HG03457 (cell line): ENCODE results near the gene NUP54.

Experiments
- ATAC-seq: cut with Tn5 transposase; IDR thresholded peaks from one replicate; pipeline ENCODE4 v1.9.1; 2021; ENCODE audit warnings: moderate number of reproducible peaks; ENCODE audit not compliant: unreplicated experiment

The NUP54 gene, protein sequence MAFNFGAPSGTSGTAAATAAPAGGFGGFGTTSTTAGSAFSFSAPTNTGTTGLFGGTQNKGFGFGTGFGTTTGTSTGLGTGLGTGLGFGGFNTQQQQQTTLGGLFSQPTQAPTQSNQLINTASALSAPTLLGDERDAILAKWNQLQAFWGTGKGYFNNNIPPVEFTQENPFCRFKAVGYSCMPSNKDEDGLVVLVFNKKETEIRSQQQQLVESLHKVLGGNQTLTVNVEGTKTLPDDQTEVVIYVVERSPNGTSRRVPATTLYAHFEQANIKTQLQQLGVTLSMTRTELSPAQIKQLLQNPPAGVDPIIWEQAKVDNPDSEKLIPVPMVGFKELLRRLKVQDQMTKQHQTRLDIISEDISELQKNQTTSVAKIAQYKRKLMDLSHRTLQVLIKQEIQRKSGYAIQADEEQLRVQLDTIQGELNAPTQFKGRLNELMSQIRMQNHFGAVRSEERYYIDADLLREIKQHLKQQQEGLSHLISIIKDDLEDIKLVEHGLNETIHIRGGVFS

DNA sequence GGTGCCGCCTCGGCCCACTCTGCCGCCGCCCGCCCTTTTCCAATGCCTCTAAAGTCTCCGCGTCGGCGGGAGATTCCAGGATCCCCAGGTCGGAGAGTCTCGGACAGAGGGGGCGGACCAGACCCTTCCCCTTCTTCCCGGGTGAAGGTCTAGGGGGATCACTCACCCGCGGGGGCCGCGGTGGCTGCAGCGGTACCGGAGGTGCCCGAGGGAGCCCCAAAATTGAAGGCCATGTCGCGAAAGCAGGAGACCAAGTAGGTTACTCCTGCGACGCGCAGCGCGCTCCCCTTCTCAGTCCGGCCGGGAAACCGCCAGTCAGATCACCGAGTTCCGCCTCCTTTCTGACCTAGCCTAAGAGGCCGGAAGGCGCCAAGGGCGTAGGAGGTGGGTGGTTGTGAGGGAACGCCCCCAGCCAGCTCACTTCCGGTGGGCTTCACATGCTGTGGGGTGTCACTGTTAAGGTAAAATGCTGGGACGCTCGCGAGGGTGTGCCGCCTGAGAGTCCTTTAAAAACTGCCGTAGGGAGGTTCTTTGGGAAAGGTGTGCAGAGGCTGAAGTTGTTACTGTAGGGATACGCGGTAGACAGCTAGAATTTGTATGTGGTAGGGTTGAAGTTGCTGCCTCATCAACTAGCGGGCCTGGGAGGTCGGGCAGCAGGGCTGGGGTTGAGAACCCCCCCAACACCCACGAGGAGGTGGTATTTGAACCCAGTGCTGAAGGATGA is at the start of gene NUP54:
Gene NUP54, minus strand, starts transcription at position 256 of the 724 bp plus-strand sequence. Its CDS starts 23 bp downstream, at position 233.
- ATAC-seq, result peak; percentile 98

DNA sequence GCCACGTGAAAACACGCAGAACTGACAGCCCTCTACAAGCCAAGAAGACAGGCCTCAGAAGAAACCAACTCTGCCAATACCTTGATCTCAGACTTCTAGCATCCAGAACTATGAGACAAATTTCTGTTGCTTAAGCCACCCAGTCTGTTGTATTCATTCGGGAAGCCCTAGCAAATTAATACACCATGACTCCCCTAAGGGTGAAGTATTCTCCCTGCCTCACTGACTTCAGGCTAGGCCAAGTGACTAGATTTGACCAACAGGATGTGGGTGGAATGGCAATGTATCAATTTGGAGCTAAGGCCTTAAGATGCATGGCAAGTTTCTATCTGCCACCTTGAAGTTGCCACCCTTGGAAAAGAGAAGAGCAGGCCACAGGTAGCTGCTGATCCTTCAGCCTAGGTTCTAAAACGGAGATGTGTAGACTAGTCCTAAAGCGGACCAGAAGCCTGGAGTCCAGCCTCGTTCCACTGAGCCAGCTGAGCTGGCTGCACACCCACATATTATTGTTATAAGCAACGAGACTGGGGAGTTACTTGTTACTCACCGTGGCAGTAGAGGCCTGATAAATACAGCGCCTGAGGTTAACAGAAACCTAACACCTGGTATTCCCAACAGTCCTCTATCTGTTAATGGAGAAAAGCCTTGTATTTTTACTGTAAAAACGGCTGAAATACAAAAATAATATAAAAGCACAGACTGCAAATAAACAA is 49.0 kb upstream of the NUP54 start:
- ATAC-seq, result no peak

DNA sequence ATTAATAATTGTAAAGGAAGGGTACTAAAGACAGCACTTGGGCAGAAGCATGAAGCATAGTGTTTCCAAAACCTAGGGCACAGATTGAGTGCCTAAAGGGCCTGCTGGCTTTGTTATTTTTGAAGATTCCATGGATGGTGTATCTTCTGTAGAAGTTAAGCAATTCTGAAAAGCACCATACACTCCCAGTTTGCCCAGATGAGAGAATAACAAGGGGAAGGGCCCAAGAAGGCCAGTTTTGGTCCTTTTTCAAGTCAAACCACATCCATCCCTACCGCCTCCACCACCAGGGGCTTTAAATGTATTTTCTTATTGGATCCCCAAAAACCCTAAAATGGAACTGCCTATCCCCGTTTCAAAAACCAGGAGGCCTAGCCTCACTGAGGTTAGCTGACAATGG is 48.2 kb upstream of the NUP54 start:
- ATAC-seq, result no peak

DNA sequence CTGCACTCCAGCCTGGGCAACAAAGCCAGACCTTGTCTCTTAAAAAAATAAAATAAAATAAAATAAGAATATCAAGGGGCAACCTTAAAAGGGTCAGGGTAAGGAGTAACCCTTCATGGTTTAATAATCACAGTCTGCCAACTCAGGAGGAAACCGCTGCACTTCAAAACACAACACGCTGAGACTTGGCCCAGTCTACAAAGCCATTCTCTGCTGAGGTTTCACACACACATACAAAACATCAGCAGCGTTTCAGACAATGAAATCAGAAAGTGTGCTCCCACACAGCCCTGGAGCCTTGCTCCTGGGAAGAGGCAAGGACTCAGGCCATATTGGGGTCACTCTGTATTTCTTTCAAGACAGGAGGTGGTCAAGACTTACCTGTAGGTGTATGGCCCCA is 47.1 kb upstream of the NUP54 start:
- ATAC-seq, result no peak

DNA sequence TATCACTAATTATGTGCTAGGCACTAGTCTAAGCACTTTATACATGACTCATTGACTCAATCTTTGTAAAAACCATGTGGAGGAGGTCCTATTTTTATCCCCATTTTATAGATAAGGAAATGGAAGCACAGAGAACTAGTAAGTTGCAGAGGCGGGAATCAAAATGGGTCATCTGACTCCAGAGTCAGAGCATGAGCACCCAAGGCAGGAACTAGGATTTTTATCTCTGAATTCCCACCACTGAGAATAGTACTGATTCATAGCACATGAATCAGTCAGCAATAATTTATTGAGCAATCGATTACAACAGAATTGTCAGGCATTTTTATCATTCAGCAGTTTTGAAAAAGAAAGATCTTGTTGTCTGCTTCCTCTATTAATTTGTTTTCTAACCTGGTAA is 46.1 kb upstream of the NUP54 start:
- ATAC-seq, result no peak

DNA sequence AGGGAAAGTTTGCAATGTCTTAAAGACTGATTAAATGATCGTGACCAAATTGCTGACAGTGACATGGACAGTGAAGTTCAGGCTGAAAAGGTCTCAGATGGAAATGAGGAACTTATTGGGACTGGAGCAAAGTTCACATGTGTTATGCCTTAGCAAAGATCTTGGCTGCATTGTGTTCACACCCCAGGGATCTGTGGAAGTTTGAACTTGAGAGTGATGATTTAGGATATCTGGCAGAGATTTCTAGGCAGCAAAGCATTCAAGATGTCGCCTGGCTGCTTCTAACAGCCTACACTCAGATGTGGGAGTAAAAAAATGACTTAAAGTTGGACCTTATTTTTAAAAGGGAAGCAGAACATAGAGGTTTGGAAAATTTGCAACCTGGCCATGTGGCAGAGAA is 44.0 kb upstream of the NUP54 start:
- ATAC-seq, result no peak

DNA sequence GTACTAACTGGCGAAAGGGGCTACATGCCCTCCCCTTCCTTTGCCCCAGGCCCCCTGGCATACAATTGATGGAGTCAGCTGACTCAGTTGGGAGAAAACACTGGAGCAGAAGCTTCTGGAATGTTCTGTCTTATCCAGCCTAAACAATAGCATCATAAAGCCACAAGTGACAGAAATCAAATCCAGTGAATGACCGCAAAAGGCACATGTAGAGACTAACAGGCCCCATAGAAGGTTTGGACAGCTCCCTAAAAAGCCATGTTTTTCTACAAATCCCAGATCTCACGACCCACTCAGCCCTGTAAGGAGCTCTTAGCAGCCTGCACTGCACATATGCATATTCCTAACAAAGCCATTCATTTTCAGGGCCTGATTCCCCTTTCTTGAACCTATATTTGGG is 40.4 kb upstream of the NUP54 start:
- no peak for ATAC-seq

DNA sequence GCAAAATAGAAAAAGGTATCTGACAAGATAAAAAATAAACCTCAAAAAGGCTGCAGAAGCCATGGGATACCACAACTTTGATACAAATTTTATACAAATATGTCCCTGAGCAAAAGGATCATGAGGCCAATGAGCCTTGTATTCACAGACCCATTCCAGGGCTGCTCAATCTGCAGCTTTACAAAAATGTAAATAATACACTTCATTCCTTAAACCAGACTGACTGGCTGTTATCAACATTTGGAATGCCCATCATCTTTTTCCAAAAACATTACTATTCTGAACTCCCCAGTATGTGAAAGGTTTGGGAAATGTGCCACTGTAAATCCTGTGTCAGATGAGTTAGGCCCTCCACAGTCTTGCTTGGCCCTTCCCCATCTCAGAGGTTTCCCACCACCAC is 40.0 kb upstream of the NUP54 start:
- no peak for ATAC-seq

DNA sequence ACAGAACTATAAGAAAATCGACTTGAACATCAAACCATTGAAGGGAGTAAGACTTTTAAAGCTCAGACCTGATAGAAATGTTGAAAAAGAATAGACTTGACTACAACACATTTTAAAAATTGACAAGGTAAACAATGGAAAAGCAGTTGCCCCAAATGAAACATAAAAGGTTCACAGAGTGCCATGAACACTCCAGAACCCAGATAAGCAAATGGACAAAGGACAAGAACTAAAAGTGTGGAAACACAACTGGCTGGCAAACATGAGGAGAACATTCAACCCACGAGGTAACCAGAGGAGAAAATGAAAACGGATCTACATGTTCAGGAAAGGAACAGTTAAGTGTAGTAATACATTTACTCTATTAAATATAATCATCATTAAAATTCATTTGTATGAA is 39.0 kb upstream of the NUP54 start:
- no peak for ATAC-seq

DNA sequence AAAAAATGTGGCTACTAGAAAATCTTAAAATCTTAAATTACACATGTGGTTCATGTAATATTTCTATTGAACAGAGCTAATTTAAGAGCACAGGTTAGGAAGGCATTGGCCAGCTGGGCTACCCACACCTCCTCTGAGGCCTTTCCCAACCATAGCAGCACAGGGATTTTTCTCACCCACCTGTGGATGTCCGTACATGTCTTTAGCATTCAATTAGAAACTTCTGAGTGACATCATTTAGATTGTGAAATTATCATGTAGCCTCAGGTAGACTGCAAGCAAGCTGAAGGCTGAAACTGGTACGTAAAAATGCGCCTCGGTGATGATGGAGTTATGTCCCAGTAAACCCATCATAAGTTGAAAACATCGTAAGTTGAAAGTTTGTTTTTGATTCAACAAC is 34.3 kb upstream of the NUP54 start:
- no peak for ATAC-seq

DNA sequence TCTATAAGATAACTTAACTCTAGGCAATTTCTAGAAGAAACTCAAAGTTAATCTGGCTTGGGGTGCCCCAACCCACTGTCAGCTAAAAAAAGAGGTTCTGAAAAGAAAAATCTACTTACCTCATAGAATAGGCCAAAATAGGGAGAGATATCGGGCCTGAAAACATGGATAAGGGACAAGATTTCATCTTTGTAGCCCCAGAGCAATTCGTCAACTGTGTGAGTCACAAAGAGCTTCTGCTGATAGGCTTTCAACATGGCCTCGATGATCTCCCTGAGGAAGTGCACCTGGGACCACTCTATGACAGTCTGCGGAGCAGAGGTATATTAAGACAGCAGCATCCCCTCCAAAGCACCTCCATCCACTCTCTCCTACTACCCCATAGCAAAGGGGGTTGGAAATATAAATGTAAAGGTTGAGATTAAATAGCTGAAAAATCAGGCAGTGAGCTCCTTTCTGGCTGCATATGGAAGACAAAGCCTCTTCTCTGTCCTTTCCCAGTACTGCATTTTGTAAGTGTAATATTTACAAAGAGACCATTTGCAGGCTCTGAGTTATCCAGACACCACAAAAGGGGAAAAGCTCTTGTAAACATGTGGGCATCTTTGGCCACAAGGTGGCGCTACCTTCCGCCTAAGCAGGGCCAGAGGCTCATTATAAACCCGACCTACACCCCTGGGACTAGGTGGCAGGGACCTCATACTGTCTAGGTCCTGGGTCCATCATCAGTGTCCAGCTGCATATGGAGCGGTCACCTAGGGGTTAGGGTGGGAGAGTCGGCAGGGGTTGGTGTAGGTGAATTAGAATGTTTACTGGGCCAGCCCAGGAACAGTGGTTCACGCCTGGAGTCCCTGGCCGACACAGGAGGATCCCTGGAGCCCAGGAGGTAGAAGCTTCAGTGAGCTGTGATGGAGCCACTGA is 31.5 kb upstream of the NUP54 start:
- ATAC-seq, result peak; percentile 73

DNA sequence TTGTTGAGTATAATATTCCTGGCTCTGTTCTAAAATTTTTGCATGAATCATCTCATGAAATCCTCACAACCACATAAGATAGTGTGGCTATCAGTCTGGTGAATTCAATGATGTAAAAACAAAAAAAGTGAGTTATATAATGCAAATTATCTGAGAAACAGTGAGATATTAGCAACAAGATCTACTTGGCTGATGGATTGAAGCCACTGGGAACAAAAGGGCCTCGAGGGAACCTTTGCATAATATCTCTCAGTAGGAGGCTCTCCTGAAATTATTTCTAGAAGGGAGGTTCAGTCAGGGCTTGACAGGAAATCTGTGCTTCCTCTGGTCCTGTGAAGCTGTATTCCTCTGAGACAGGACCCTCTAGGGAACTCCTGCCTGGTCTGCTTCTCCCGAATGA is 30.1 kb upstream of the NUP54 start:
- no peak for ATAC-seq

DNA sequence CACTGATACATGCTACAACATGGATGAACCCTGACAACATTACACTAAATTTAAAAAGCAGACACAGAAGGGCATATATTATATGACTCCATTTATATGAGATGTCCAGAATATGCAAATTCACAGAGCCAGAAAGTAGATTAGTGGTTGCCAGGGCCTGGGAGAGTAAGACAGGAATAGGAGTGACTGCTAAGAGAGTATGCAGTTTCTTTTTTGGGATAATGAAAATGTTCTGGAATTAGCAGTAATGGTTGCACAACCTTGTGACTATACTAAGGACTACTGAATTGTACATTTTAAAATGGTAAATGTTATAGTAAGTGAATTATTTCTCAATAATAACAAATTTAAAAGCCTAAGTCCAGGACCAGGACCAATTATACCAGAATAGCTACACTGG is 29.5 kb upstream of the NUP54 start:
- ATAC-seq, result no peak

DNA sequence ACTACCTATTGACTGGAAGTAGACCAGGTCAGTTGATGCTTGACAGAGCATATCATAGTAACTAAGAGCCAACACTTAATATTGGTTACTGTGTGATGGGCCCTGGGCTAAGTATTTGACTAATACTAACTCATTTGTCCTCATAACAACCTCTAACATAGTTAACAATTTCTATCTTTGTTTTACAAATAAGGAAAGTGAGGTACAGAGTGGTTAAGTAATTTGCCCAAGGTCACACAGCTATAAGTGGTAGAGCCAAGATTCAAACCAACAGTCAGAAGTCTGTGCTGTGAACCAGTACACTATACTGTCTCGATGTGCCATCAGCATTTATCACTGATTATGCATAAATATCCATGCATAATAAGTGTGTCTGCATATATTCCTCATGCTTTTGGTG is 27.1 kb upstream of the NUP54 start:
- no peak for ATAC-seq

DNA sequence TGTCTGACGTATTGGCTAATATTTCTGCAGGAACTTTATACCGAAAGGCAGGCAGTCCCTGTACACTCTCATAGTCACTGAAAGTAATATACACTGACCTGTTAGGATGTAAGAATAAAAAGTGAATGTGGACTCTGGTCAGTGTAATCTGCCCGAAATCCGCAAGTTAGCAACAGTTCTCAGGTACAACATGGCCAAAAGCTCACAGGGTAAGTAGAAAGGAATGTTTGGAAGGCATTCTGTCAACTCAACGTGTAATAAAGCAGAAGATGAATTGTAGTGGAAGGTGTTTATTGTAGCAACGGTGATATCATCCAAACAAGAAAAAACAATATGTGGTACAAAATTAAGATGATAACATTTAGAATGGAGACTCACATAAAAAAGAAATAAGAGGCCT is 26.0 kb upstream of the NUP54 start:
- no peak for ATAC-seq

DNA sequence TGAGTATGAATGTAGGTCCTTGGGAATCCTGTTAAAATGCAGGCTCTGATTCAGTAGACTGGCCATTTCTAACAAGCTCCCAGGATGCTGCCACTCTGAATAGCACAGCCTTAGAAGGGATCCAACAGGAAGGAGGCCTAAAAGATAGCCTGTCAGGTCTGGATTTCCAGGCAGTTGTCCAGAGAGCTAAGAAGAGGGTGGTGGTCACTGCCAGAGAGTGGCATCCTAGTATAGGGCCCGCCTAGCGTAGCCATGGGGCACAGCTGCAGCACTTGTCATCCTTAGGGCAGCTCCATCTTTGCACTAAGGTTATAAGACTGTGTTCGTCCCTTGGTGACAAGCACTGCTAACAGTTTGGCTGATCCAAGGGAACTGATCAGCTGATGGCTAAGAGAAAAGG is 20.5 kb upstream of the NUP54 start:
- ATAC-seq, result no peak

DNA sequence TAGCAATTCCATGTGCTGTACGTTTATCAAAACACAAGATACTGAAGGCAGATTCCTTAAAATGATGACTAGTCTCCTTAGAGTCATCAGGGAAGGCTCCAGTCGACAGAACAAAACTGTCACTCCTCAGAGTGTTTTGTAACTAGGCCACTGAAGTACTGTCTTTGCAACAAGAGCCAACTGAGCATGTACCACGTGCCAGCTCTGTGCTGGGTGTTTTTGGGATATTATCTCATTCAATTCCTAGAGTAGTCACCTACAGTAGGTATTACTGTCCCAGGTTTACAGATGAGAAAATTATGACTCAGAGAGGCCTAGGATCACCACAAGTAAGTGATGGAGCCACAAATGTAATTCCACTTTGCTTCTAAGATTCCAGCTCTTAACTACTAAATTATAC is 18.3 kb upstream of the NUP54 start:
- no peak for ATAC-seq

DNA sequence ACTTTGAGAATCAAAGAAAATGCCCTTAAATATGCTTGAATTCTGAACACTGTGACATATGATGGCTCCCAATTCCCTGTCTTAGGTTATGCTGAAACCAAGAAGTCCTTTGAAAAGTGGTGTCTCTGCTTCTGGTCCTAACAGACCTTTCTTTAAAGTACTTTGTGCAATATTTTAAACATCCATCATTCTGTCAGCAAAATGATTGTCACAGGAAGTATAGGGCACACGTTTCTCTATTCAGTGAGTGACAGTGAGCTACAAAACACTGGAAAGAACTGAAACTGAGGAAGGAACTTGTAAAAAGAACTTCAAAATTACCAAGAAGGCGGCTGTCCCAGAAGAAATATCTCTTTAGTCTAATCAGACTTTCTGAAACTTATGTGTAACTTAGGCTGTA is 12.2 kb upstream of the NUP54 start:
- ATAC-seq, result no peak

DNA sequence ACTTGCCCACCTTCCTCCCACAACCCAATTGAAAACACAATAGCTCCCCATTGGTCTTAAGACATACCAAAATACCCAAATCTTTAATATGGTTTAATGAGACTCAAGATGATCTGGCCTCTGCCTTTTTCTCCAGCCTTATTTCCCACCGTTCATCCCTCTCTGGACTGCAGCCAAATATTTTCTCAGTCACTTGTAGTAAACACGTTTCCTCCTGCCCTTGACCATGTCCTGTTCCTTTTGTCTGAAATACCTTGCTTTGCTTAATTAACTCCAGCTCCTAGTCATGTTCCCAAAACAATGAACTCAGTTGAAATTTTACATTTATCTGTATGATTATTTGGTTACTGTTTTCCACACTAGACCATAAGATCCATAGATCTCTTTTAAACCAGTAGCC is 8.4 kb upstream of the NUP54 start:
- no peak for ATAC-seq

DNA sequence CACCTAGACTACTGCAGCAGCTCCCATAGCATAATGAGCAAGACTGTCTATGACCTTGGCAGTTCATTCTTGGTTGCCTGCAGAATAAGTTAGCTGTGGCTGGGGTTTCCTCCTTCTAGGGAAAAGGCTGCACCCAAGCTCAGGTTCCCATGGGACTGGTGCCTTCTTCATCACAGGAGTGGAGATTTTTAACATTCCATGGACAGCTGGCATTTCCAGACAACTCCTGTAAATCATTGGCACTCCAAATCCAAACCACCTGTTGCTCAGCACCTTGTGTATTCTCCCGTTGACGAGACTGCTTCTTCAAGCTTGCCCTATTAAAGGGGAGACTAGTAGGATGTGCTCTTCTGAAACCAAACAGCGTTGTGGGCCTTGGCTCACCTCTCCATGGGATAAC is 7.8 kb upstream of the NUP54 start:
- no peak for ATAC-seq

DNA sequence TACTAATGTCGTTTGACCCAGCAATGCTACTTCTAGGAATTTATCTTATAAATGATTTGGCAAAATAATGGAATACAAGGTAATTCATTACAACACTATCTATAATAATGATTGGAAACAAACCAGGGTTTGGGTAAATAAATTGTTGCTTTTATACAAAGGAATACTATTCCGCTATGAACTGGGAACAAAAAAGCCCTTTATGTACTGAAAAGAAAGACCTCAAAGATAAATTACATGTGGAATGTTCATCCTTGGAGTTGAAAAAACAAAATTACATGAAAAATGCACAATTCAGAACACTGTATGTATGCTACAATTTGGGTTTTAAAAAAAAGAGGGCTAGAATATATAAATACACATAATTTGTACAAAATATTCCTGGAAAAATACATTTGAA is 5.2 kb upstream of the NUP54 start:
- no peak for ATAC-seq
